Endothelial cell (in vitro differentiated cells): ENCODE results near the gene SCD. TPM values are rescaled to one million over a fixed set of nuclear protein-coding genes. Genes with fewer than 3 reads are reported as not detected.

ENCODE experiments used
- DNase-seq: peaks from one replicate; pipeline ENCODE4 v3.0.0; 2021; ENCODE audit warnings: low spot score
- H3K27ac Mint-ChIP-seq: one replicate; pipeline ENCODE4 v1.8.0; 2021; ENCODE audit warnings: mixed read lengths, inconsistent platforms; ENCODE audit not compliant: unreplicated experiment
- H3K27me3 Mint-ChIP-seq: one replicate; pipeline ENCODE4 v1.8.0; 2021; ENCODE audit warnings: mild to moderate bottlenecking, moderate library complexity, mixed read lengths, inconsistent platforms; ENCODE audit not compliant: unreplicated experiment
- H3K36me3 Mint-ChIP-seq: one replicate; pipeline ENCODE4 v1.8.0; 2021; ENCODE audit warnings: mild to moderate bottlenecking, low read depth, mixed read lengths, inconsistent platforms; ENCODE audit not compliant: unreplicated experiment
- H3K4me1 Mint-ChIP-seq: one replicate; pipeline ENCODE4 v1.8.0; 2021; ENCODE audit warnings: mild to moderate bottlenecking, mixed read lengths, inconsistent platforms; ENCODE audit not compliant: unreplicated experiment
- H3K4me3 Mint-ChIP-seq: one replicate; pipeline ENCODE4 v1.8.0; 2021; ENCODE audit warnings: mild to moderate bottlenecking, mixed read lengths, inconsistent platforms; ENCODE audit not compliant: unreplicated experiment
- H3K9me3 Mint-ChIP-seq: one replicate; pipeline ENCODE4 v1.8.0; 2021; ENCODE audit warnings: mixed read lengths, inconsistent platforms; ENCODE audit not compliant: unreplicated experiment
- total RNA-seq: library from RNA; stranded (reverse); fragmentation: NEBNext Ultra II Directional; extraction: Animal tissue kit (Norgen Biotek cat#: 25700); gene quantifications from one replicate; pipeline ENCODE4 v1.2.1, GENCODE V29; 2021; ENCODE audit not compliant: unreplicated experiment
- TF ChIP-seq, protein P1 (sequence below): fragments of 200-600 bp; sonication (generic); IDR thresholded peaks from one replicate; pipeline ENCODE4 v1.5.0; 2021; ENCODE audit warnings: antibody characterized with exemption; ENCODE audit not compliant: unreplicated experiment

Gene SCD
- total RNA-seq, 1 donor from 2014 or later = 627 TPM

DNA sequence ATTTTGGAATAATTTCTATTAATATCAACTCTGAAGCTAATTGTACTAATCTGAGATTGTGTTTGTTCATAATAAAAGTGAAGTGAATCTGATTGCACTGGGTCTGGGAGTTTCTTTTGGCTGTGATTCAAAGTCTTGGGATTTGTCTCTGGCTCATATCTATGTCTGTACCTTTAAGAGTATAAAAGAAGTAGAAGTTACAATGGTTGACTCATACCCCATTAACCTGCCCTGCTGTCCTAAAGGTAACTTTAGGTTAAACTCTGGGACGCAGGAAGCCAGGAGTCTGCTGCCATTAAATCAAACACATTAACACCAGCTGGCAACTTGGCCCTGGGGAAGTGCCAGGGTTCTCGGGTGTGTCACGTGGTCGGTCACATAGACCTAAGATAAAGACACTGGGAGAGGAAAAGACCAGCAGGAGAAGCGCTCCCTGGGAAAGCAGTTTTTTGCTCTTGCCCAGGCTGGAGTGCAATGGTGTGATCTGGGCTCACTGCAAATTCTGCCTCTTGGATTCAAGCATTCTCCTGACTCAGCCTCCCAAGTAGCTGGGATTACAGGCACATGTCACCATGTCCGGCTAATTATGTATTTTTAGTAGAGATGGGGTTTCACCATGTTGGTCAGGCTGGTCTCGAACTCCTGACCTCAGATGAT lies 17.8 kb downstream of the SCD start:
- H3K27ac Mint-ChIP-seq = peak overlapping the region; percentile 89
- H3K9me3 Mint-ChIP-seq = no peaks in the 10 kb centered on the region
- H3K27me3 Mint-ChIP-seq = peaks cover 3% of the 10 kb centered on the region
- peaks cover 38% of the 10 kb centered on the region for H3K4me1 Mint-ChIP-seq
- DNase-seq = no peak
- no peak overlapping the region for H3K4me3 Mint-ChIP-seq
- TF ChIP-seq, protein P1, sequence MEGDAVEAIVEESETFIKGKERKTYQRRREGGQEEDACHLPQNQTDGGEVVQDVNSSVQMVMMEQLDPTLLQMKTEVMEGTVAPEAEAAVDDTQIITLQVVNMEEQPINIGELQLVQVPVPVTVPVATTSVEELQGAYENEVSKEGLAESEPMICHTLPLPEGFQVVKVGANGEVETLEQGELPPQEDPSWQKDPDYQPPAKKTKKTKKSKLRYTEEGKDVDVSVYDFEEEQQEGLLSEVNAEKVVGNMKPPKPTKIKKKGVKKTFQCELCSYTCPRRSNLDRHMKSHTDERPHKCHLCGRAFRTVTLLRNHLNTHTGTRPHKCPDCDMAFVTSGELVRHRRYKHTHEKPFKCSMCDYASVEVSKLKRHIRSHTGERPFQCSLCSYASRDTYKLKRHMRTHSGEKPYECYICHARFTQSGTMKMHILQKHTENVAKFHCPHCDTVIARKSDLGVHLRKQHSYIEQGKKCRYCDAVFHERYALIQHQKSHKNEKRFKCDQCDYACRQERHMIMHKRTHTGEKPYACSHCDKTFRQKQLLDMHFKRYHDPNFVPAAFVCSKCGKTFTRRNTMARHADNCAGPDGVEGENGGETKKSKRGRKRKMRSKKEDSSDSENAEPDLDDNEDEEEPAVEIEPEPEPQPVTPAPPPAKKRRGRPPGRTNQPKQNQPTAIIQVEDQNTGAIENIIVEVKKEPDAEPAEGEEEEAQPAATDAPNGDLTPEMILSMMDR = no peak
- H3K36me3 Mint-ChIP-seq = peaks cover 40% of the 10 kb centered on the region

DNA sequence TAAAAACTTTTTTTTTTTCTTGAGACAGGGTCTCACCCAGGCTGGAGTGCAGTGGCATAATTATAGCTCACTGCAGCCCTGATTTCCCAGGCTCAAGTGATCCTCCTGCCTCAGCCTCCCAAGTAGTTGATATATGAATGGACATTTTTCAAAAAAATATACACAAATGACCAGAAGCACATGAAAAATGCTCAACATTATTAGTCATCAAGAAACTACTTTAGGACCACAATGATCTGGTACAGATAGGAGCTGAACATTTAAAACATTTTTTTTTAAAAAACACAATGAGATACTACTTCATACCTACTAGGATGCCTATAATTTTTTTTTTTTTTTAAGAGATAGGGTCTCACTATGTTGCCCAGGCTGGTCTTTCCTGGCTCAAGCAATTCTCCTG lies 21.7 kb downstream of the SCD start:
- H3K4me3 Mint-ChIP-seq = no peak overlapping the region
- peaks cover under 1% of the 10 kb centered on the region for H3K27me3 Mint-ChIP-seq
- peaks cover 2% of the 10 kb centered on the region for H3K36me3 Mint-ChIP-seq
- TF ChIP-seq, protein P1 = no peak
- DNase-seq = no peak
- H3K4me1 Mint-ChIP-seq = peaks cover 19% of the 10 kb centered on the region
- H3K9me3 Mint-ChIP-seq = no peaks in the 10 kb centered on the region
- no peak overlapping the region for H3K27ac Mint-ChIP-seq

DNA sequence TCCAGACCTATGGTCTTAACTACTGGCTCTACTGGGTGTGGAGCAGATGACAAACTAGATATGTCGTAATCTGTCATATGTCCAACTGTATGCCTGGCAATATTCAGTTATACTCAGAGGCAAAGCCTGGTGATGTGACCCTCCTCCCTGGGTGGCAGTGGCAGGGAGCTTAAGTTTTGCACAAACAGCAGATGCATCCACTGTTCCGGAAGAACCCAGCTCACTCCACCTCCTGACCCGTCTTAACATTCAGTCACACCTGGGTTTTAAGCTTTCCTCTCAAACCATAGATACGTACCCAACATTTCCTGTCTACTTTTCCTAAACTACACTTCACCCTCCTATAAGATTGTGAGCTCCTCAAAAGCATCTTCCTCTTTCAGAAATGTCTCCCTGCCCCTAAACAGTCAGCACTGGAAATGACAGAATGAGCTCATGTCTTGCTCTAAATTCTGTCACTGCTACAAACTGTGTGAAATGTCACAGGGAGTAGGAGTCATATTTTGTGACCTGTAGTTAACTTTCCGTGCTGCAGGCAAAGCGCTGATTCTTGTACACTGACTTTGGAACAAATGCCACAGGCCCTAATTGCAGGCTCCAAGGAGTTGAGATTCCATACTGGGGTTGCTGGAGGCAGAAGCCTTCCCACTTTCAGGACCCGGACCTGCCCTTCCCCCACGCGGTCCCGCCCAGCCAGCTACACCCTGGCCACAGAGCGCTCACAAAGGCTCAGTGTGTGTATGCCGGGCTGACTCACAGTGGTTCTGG lies 23.9 kb downstream of the SCD start:
- TF ChIP-seq, protein P1 = no peak
- peak; percentile 63 for DNase-seq
- H3K4me1 Mint-ChIP-seq = peaks cover 20% of the 10 kb centered on the region
- H3K9me3 Mint-ChIP-seq = no peaks in the 10 kb centered on the region
- no peak overlapping the region for H3K4me3 Mint-ChIP-seq
- H3K27ac Mint-ChIP-seq = peak overlapping the region; percentile 87
- no peaks in the 10 kb centered on the region for H3K27me3 Mint-ChIP-seq
- H3K36me3 Mint-ChIP-seq = no peaks in the 10 kb centered on the region

DNA sequence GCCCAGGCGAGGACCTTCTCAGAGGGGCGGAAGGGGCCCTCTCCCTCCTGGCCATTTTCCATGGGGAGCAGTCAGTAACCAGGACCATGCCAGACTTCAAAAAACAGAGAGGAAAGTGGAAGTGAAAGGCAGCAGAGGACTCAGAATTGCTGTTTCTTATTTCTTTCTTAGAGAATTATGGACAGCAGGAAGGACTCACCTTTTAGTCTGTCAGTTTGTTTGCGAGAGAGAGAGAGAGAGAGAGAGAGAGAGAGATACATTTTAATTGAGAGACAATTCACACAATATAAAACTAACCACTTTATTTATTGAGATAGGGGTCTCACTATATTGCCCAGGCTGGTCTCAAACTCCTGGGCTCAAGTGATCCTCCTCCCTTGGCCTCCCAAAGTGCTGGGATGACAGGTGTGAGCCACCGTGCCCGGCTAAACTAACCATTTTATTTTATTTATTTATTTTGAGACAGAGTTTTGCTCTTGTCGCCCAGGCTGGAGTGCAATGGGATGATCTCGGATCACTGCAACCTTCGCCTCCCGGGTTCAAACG lies 24.5 kb downstream of the SCD start:
- Mint-ChIP-seq H3K9me3 (no peaks in the 10 kb centered on the region), H3K4me3 (no peak overlapping the region), H3K27me3 (no peaks in the 10 kb centered on the region), H3K27ac (peak overlapping the region; percentile 87), H3K4me1 (peaks cover 20% of the 10 kb centered on the region), H3K36me3 (peaks cover under 1% of the 10 kb centered on the region)
- DNase-seq = no peak
- TF ChIP-seq, protein P1 = no peak
